Type B pancreatic cell (in vitro differentiated cells): ENCODE results near the gene FMNL2. TPM values are rescaled to one million over a fixed set of nuclear protein-coding genes. Genes with fewer than 3 reads are reported as not detected.

ENCODE experiments used
- DNase-seq: peaks from one replicate; pipeline ENCODE4 v3.0.0; 2021; ENCODE audit warnings: mixed read lengths; ENCODE audit not compliant: unreplicated experiment; ENCODE audit errors: extremely low spot score
- H3K27ac Mint-ChIP-seq: 2 replicates; pipeline ENCODE4 v1.8.0; 2021; ENCODE audit warnings: mild to moderate bottlenecking, mixed read lengths
- H3K27me3 Mint-ChIP-seq: 2 replicates; pipeline ENCODE4 v1.8.0; 2021; ENCODE audit warnings: mixed read lengths
- H3K36me3 Mint-ChIP-seq: 2 replicates; pipeline ENCODE4 v1.8.0; 2021; ENCODE audit warnings: mixed read lengths
- H3K4me1 Mint-ChIP-seq: one replicate; pipeline ENCODE4 v1.8.0; 2021; ENCODE audit warnings: mixed read lengths; ENCODE audit not compliant: unreplicated experiment
- H3K4me3 Mint-ChIP-seq: 2 replicates; pipeline ENCODE4 v1.8.0; 2021; ENCODE audit warnings: mild to moderate bottlenecking, mixed read lengths
- H3K9me3 Mint-ChIP-seq: 2 replicates; pipeline ENCODE4 v1.8.0; 2021; ENCODE audit warnings: mixed read lengths
- CTCF ChIP-seq: fragments of 200-600 bp; sonication (generic); conservative IDR thresholded peaks from 2 replicates; pipeline ENCODE4 v1.5.0; 2021; ENCODE audit warnings: antibody characterized with exemption, mild to moderate bottlenecking
- total RNA-seq: library from RNA; stranded (reverse); gene quantifications from 2 replicates; pipeline ENCODE4 v1.2.1, GENCODE V29; 2021; ENCODE audit warnings: low replicate concordance

FMNL2 gene
- total RNA-seq, 1 donor from 2014 or later = 62.1 TPM

DNA sequence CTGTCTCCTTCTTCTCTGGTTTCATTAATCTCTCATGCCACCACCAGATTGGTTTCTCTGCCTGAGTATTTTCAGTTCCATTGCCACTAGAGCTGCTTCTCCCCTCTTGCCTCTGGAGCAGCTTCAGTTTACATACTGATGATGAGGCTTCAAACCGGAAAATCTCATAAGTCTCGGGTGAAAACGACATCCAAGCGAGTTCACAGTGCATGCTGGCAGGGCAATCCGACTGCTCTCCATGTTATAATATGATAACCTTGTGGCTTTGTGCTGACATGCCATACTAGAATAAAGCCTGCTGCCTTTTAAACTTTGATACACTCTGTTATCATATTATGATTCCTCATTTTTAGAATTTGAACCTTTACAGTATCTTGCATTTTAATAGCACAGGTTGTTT is 228.8 kb downstream of the FMNL2 start:
- Mint-ChIP-seq H3K27me3 (no peaks in the 10 kb centered on the region), H3K4me3 (no peak overlapping the region), H3K27ac (no peak overlapping the region), H3K36me3 (peaks cover 27% of the 10 kb centered on the region), H3K9me3 (no peaks in the 10 kb centered on the region), H3K4me1 (peaks cover 5% of the 10 kb centered on the region)
- no peak for TF ChIP-seq CTCF
- no peak for DNase-seq

- Mint-ChIP-seq H3K27me3 (no peaks in the 10 kb centered on the region), H3K27ac (no peak overlapping the region), H3K4me3 (no peak overlapping the region), H3K36me3 (peaks cover 20% of the 10 kb centered on the region), H3K9me3 (no peaks in the 10 kb centered on the region), H3K4me1 (peaks cover 5% of the 10 kb centered on the region)
- no peak for TF ChIP-seq CTCF
- no peak for DNase-seq
Measured at GRCh38 chr2:152564754-152565551, 230.0 kb downstream of the FMNL2 start.

DNA sequence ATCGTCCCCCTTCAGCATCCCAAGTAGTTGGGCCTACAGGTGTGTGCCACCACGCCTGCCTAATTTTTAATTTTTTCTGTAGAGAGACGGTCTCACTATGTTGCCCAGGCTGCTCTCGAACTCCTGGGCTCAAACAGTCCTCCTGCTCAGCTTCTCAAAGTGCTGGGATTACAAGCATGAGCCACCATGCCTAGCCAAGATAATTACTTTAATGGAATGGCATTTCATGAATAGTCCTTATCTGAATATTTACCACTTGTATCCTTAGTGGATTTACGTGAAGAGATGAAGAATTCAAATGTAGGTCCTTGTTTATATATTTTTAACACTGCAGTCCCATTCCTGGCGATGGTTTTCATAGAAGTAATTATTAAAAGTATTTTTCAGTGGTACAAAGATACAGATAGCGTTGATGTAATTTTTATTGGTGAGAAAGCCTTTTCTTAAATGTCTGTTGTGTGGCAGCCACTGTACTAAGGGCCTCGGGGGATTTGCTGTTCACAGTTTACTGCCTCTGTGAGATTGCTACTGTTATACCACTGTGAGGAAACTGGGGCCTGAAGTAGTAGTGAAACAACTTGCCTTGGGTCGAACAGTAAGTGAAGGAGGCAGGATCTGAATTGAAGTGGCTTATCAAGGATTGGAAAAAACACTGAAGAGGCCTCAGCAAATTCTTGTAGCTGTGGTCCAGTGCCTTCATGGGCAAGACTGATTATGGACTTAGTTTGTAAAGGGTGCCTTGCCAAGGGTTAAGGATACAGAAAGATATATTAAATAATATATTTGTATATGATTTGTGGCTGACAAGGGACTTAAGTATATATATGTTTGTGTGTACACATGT is 231.1 kb downstream of the FMNL2 start:
- H3K4me1 Mint-ChIP-seq = peaks cover 5% of the 10 kb centered on the region
- no peak for DNase-seq
- no peak for TF ChIP-seq CTCF
- H3K27ac Mint-ChIP-seq = no peak overlapping the region
- peaks cover 13% of the 10 kb centered on the region for H3K36me3 Mint-ChIP-seq
- no peaks in the 10 kb centered on the region for H3K27me3 Mint-ChIP-seq
- no peaks in the 10 kb centered on the region for H3K9me3 Mint-ChIP-seq
- no peak overlapping the region for H3K4me3 Mint-ChIP-seq

GRCh38 chr2:152566728-152567069 is 231.7 kb downstream of the FMNL2 start:
- H3K9me3 Mint-ChIP-seq = no peaks in the 10 kb centered on the region
- DNase-seq = no peak
- no peak overlapping the region for H3K4me3 Mint-ChIP-seq
- no peak overlapping the region for H3K27ac Mint-ChIP-seq
- peaks cover 11% of the 10 kb centered on the region for H3K36me3 Mint-ChIP-seq
- peaks cover 5% of the 10 kb centered on the region for H3K4me1 Mint-ChIP-seq
- TF ChIP-seq CTCF = no peak
- no peaks in the 10 kb centered on the region for H3K27me3 Mint-ChIP-seq

GRCh38 chr2:152568531-152568930 is 233.6 kb downstream of the FMNL2 start:
- no peak for DNase-seq
- Mint-ChIP-seq H3K4me1 (peaks cover 3% of the 10 kb centered on the region), H3K36me3 (peaks cover 7% of the 10 kb centered on the region), H3K27ac (no peak overlapping the region), H3K9me3 (no peaks in the 10 kb centered on the region), H3K27me3 (no peaks in the 10 kb centered on the region), H3K4me3 (no peak overlapping the region)
- no peak for TF ChIP-seq CTCF
